AG09309 (cell line): ENCODE measurements around the gene UGDH.

Source experiments
- DNase-seq: peaks from one replicate; pipeline ENCODE4 v3.0.0-alpha.2; 2010; ENCODE audit warnings: low read depth
- H3K4me3 ChIP-seq: 2 replicates; pipeline ENCODE4 v1.5.1; 2011; ENCODE audit warnings: mild to moderate bottlenecking, low read depth, low read length, moderate library complexity; ENCODE audit not compliant: control insufficient read depth
- CTCF ChIP-seq: IDR thresholded peaks from 2 replicates; pipeline ENCODE4 v1.5.1; 2011; ENCODE audit warnings: mild to moderate bottlenecking, low read depth, low read length, inconsistent platforms; ENCODE audit not compliant: insufficient read depth, control insufficient read depth; ENCODE audit errors: missing control alignments

The UGDH gene

DNA sequence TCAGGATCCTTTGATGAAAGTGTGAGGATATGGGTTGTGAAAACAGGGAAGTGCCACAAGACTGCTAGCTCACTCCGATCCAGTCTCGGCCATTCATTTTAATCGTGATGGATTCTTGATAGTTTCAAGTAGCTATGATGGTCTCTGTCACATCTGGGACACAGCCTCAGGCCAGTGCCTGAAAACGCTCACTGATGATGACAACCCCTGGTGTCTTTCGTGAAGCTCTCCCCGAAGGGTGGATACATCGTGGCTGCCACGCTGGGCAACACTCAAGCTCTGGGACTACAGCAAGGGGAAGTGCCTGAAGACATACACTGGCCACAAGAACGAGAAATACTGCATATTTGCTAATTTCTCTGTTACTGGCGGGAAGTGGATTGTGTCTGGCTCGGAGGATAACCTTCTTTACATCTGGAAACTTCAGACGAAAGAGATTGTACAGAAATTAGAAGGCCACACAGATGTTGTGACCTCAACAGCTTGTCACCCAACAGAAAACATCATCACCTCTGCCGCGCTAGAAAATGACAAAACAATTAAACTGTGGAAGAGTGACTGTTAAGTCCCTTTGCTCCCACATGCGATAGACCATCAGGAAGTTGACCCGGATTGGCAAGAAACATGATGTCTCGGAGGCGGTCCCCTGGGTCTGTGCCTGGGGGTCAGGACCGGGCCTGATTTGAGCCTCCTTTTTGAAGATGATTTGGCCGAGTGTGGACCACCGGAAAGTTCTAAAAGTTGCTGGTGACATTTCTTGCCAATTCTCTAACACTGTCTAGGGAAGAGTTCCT, 46.1 kb downstream of the UGDH start:
- TF ChIP-seq CTCF = no peak
- DNase-seq = no peak
- no peak overlapping the region for H3K4me3 ChIP-seq

GRCh38 chr4:39480251-39480650, 47.0 kb downstream of the UGDH start:
- TF ChIP-seq CTCF = no peak
- no peak overlapping the region for H3K4me3 ChIP-seq
- DNase-seq = no peak

DNA sequence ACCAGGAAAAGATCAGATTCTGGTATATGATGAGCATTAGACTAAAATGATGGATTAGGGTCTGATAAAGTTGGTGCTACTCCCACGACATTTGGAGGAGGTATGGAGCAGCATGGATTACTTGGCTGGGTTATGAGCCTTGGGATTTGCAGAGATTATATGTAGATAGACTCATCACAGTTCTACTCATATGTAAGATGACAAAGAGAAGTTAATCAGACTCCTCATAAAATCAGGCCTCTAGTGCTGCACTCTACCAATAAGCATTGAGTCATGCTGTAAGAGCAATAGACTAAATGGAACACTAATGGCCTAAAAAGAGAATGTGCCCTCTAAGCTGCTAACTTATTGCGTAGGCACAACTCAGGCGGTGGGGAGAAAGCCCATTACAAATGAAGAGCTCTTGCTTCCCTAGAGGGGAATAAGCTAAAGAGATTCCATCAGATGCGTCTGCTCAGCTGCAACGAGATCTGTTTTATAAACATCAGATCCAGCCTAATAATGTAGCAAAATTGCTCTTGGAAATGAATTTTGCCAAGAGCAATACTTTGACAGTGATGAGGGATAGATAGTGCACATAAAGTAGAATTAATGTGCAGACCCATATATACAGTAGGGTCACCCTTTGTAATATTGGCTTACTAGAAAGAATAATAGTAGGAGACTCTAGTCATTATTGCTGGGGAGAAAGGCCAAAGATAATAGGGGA, 50.9 kb downstream of the UGDH start:
- DNase-seq = no peak
- TF ChIP-seq CTCF = no peak
- H3K4me3 ChIP-seq = no peak overlapping the region

GRCh38 chr4:39472396-39472795, 54.8 kb downstream of the UGDH start:
- no peak for DNase-seq
- no peak overlapping the region for H3K4me3 ChIP-seq
- no peak for TF ChIP-seq CTCF

DNA sequence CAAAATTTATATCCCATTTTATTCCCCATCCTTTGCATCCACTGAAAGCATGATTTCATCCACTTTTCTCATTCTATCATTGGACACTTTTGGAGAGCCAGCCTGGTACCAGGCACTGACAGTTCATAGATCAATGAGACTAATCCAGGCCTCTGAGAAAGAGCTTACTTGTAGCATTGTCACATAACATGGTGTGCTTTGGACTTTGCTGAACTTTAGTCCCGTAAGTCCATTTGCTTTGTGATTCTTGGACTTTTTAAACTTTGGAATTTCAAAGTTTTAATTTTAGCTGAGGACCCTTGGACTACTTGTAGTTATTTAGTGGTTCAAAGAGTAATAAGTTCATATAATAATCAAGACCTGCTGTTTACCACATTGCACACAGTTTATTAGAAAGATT, 56.8 kb downstream of the UGDH start:
- DNase-seq = no peak
- TF ChIP-seq CTCF = no peak
- no peak overlapping the region for H3K4me3 ChIP-seq

GRCh38 chr4:39469429-39470077, 57.7 kb downstream of the UGDH start:
- no peak overlapping the region for H3K4me3 ChIP-seq
- TF ChIP-seq CTCF = peak; percentile 81
- peak; percentile 65 for DNase-seq
